Activated gamma-delta T cell (primary cell): ENCODE measurements around the gene ATP1A1.

Experiments
- DNase-seq: peaks from one replicate; lab custom pipeline; 2025; lab: John Stamatoyannopoulos, UW

Gene ATP1A1

DNA sequence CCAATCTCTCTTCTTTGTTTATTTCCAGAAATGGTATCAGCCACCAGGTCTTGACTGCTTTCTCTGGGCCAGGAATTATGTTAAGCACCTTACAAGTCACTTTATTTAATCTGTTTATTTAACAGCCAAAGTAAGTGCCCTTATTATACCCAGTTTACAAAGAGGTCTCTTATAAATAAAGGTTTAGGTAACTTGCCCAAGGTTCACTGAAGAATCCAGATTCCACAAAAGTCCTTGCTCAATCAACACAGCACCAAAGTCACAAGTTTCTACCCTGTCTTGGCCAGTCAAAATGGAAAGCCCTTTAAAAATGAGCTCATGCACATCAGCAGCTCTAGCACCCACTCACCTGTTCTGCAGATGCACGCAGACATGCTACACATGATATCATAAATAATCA is 28.0 kb upstream of the ATP1A1 start:
- no peak for DNase-seq

DNA sequence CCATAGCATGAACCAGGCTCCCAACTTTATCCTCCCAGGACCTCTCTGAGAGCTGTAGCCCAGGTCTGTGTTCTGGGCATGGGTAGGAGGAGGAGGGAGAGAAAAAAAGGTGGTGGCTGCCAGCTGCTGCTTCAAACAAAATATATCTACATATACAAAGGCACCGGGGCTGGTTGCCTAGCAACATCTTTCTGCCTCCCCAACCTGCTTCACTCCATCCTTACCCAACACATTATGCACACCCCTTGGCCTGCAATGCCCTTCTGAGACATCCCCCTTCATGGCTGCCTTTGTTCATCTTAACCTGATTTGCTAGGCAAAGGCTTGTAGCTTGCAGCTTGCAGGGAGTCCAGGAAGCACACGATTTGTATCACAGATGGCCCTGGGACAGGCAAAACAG is 27.2 kb upstream of the ATP1A1 start:
- DNase-seq: no peak

DNA sequence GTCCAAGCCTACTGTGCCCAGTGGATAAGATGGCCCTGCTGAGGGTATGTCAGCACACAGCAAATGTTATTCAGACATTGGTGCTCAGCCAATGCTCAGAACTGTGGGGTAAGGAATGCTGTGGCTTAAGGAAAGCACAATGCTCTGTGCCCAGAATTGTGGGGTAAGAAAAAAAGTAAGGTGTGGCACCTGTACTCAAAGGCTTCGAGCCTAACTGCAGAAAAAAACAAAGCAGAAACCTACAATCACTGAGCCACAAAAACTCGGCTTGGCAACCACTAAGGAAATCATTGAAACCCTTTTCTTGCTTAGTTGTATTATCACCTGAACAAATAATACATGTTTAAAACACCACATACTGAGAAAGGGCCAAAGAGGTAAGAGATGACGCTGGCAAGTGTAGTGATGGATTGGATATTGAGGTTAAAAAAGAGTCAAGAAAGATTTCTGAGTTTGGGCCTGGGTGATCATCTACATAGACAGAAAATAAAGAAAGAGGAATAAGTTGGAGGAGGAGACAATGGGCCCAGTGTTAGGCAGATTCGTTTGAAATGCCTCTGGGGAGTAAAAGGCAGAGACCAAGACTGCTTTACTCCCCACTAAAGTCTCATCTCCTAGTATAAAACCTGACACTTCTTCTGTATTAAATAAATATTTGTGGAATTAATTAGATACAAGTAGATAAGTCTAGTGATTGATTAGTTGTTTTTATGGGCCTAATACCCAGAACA is 25.9 kb upstream of the ATP1A1 start:
- no peak for DNase-seq

DNA sequence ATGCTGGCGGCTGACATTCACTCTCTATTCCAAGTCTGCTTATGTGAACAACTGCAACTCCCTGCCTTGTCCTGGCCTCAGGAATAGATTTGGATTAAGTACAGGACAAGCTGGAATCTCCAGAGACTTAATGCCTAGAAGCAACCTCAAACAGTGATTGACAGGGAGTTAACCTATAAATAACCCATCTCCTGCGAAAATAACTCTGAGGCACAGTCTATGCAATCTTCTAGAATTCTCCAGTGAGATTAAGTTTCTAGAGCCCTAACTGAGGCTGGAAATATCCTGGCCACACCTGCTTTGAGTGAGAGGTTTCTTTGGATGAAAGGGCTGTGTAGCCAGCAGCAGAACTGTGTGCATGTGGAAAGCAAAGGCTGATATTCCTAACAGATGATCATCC is 25.3 kb upstream of the ATP1A1 start:
- DNase-seq: no peak

DNA sequence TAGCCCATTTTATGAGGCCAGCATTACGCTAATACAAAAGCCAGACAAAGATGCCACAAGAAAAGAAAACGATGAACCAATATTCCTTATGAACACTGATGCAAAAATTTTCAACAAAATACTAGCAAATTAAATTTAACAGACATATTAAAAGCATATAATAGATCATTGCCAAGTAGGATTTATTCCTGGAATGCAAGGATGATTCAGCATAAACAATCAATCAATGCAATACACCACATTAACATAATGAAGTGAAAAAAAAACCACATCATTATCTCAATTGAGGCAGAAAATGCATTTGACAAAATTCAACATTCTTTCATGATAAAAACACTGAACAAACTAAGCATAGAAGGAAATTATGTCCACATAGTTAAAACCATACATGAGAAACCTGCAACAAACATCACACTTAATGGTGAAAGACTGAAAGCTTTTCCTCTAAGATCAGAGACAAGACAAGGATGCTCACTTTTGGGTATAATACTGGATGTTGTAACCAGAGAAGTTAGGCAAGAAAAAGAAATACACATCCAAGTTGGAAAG is 22.9 kb upstream of the ATP1A1 start:
- no peak for DNase-seq

DNA sequence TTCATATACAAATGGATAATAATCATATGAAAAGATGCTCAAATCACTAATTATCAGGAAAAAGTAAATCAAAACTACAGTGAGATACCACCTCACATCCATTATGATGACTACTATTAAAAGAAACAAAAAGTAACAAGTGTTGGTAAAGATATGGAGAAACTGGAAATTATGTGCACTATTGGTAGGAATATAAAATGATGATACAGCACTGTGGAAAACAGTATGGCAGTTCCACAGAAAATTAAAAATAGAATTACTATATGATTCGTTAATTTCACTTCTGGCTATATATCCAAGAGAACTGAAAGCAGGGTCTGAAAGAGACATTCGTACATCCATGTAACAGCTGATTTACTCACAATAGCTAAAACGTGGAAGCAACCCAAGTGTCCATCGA is 21.1 kb upstream of the ATP1A1 start:
- no peak for DNase-seq

DNA sequence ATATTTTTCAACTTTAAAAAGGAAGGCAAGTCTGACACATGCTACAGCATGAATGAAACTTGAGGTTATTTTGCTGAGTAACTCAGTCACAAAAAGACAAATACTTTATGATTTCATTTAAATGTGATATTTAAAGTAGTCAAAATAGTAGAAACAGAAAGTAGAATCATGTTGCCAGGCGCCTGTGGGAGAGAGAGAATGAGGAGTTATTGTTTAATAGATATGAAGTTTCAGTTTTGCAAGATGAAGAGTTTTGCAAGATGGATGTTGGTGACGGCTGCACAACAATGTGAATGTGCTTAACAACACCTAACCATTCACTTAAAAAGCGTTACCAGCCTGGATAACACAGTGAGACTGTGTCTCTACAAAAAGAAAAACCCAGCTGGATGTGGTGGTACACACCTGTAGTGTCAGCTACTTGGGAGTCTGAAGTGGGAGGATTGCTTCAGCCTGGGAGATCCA is 20.7 kb upstream of the ATP1A1 start:
- DNase-seq: no peak

DNA sequence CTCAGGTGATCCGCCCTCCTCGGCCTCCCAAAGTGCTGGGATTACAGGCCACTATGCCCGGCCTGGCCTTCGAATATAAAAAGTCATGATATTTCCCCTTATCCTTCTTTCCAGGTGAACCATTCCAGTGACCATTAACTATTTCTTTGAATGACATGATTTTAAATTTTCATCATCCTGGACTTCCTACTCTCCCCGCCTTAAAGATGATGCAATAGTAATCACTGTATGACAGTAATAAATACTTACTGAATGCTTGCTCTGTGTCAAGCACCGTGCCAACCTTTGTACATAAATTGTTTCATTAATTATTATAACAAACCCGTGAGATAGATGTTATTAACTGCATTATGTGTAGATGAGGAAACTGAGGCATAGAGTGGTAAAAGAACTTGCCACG is 19.9 kb upstream of the ATP1A1 start:
- DNase-seq: no peak

DNA sequence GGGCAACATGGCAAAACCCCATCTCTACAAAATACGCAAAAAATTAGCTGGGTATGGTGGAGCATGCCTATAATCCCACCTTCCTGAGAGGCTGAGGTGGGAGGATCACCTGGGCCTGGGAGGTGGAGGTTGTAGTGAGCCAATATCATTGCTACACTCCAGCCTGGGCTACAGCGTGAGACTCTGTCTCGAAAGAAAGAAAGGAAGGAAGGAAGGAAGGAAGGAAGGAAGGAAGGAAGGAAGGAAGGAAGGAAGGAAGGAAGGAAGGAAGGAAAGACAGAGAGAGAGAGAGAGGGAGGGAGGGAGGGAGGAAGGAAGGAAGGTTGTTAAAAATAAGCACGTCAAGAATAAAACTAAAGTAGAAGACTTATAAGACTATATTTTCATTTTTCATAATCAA is 17.0 kb upstream of the ATP1A1 start:
- DNase-seq: no peak

DNA sequence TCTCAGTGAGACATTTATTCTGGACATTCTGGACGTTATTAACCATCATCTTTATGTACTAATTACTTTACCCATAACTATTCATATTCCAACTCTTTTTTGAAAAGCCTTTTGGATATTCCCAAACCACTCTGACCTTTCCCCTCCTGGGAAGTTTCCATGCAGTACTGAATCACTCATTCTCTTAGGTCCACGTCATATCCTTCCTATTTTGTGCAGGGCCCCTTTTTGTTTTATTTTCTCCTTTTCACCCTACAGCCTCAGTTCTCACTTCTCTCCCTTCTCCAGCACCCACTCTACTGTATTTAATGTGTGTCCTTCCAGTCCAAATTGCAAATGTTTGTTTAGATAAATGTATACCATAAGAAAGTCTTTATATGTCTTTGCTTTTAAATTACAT is 16.4 kb upstream of the ATP1A1 start:
- DNase-seq: no peak

DNA sequence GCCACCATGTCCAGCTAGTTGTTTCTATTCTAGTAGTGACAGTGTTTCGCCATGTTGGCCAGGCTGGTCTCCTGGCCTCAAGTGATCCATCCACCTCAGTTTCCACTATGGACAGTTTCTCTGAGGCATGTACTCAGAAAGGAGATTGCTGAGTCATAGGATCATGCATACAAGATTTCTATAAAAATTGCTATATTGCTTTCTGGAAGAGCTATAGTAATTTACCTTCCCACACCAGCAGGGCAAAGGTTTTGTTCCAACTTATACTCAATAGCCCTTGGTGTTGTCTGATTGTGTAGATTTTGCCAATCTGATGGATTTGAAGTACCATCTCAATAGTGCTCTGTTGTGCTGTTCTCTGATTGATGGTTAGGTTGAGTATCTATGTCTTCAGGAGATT is 15.6 kb upstream of the ATP1A1 start:
- no peak for DNase-seq

DNA sequence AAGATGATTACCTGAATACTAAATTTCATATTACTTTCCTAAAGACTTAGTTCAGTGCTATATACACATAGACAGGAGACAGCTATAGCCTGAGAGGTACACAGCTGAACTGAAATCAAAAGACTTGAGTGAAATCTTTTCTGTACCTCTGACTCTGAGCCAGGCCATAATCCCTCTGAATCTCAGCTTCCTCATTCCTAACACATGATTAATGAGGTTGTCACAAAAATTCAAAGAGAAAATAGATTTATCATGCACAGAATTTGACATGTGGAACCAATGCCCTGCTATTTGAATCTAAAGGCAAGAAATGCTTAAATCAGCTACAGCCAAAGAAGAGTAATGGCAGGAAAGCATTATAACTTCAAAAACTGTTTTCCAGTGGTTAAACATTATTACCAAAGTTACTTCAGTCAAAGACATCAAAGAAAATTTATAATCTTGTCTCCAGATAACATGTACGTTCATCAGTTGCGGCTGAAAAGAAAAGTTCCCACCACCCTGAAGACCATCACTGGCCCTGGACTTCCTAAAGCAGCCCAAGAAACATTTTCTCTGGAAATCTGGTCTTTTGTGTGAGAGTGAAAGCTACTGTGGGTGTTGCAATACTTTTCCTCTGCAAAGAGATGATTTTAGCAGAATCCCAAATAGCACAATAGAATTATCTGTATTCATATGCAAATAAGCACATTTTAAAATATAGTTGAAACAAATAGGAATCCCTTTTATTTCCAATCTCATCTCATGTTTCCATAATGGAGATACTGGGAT is 13.8 kb upstream of the ATP1A1 start:
- DNase-seq: no peak

DNA sequence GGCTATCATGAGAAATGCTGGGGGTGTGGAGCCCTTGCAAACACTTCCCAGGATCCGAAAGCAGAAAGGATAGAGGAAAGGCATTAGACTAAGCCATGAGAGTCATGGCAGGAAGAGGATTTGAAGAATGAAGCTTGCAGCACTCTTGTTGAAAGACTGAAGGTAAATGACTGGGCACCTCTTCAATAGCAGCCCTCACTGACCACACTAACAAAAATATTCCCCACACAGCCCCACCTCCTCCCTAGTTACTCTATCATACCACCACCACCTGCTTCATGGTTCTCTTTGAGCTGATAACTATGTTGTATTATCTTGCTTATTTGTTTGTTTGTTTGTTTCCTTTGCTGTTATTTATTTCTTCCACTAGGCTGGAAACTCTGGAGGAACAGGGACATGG is 13.2 kb upstream of the ATP1A1 start:
- DNase-seq: no peak

DNA sequence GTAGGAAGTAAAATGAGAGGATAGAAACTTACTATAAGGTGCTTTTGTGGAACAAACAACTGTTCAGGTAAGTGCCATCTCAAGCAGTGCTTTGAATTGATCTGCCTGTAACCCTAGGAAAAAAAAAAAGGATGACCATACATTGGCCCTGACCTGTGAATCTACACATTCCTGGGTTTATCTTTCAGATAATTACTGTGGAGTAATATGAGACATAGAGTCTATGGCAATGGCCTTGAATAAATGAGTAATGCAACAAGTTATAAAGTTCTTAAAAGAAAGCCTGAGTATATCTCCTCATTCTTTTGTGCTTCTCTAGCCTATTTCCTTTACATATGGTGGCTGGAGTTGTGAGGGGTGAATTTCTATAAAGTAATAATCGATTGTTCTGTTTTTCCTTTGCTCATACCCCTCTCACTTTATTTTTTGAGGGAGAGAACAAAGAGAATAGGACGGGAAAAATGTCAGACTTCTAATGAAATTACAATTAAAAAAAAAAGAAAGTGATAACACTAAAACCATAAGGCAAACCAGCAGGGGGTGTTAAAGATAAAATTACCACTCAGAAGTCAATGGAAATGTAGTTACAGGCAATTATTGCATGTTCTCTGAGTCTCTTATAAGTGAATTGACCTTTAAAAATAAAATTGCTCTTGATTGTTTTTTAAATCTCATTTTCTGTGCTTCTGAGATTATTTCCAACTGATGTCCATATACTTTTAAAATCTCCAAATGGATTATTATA is 12.4 kb upstream of the ATP1A1 start:
- no peak for DNase-seq

DNA sequence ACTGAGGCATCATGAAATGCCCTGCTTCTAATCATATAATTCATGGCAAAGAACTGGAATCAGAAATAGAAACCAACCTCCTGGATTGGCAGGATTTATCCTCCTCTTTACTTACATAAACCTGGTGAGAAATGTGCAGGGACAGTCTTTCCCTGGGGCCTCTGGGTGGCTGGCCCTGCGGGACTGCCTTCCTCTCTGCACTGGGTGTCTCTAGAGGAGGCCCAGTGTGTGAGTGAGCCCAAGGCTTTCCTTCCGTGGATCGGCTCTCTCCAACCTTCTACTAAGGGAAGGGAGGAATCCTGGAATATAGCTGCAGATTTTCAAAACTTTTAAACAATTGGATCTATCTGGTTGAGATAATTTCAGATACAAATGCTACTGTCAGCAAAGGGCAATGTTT is 11.4 kb upstream of the ATP1A1 start:
- DNase-seq: no peak

DNA sequence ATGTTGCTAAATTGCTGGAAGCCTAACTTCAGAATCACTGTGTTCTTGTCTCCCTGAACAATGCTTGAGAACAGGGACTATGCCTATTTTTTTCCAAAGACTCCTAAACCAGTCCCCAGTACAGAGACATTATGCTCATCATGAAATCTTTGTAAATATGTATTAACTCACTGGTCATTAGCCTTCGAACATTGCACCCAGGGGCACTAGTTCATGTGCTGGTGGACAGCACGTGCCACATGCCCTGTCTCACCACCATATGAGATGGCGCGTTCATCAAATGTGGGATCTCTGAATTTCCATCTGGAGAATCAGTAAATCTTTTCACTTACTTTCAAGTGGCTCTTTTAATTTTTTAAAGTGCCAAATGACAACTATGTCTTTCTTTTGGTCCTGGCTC is 11.0 kb upstream of the ATP1A1 start:
- no peak for DNase-seq

DNA sequence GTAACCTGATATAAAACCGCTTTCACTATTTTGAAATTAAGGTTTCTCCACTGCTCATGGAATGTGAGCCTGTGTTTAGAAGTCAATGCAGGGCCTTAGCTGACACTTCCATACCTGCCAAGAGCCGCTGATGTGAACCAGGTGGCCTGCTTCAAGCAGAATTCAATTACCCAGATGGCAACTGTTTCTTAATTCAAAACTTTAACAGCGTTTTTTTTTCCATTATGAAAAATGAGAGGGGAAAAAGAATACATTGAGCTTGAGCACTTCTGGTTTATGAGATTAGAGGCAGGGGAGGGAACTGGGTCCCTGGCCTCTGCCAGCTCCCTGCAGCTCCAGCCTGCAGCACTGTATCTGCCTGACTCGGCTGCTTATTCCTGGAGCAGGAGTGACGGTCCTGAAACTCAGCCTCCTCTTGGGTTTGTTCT is 7.7 kb upstream of the ATP1A1 start:
- no peak for DNase-seq

DNA sequence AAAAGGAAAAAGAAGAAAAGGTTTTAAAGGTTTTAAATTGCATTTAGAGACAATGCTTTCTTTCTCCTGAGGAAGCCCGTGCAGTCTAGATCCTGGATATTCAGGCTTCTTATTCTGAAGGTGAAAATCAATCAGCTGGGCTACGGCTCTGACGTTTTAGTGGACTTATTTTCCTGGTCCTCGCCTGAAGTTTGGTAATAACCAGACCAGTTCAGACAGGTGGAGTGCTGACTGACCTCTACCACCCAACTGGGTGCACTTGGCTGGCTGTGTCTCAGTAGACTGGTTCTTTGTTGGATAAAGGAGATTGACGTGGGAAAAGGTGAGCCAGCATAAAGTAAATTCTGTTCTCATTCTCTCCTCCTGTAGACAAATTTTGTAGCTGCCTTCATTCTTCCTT is 7.2 kb upstream of the ATP1A1 start:
- DNase-seq: no peak

DNA sequence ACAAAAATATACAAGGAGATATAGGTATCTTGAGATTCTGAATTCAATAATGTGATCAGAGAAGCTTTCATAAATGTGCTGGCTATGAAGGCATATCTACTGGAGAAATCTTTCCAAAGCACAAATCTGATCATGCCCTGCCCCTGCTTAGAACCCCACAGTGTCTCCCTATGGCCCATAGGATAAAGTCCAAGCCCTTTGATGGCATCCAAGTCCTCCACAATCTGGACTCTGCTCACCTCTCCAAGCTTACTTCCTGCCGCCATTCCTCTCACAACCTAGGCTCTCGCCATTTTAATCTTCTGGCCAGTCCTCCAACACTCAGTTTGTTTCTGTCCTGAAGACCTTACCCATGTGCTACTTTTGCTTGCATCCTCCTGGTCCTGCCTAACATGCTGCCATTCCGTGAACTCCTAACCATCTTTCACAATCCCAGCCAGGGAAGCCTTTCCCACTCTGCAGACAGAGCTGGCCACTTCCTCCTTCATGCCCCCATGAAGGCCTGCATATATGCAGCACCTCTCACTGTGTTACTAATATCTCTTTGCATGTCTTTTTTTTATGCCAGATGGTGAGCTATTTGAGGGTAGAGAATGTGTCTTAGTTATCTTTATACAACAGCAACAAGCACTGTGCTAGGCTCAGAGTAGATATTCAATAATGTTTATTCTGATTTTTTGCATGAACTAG is 5.6 kb upstream of the ATP1A1 start:
- no peak for DNase-seq

DNA sequence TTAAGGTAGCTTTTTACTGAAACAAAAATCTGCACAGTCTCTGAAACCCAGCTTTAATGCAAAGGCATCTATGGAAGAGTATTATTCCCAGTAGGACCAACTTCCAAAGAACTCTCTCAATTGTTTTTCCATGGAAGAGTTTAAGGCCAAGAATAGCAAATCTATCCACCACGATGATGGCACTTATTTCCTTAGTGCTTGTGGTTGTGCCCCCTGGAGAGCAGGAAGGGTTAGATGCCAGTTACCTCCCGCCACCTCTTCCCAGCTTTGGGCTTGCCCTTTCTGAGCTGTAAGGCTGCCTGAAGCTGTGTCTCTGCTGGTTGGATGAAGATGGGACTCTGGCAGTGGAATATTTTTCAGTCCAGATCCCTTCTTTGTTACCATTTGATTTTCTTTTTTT is 4.8 kb upstream of the ATP1A1 start:
- no peak for DNase-seq

DNA sequence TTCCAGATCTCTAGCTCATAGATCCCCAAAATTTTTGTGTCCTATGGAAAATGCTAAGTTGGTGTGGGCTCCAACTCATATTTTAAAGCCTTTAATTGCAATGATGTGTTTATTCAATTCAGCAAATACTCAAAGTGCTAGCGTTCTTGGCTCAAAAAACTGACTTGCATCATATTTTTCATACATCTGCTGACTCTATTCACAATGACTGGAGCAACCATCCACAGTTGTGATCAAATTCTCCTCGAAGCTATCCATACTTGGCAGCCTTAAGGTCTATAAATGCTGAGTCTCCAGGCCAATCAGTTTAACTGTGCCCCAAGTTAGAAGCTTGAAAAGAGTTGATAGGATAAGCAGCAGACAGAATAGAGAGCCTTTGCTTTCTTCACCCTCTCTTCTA is 2.9 kb upstream of the ATP1A1 start:
- no peak for DNase-seq

DNA sequence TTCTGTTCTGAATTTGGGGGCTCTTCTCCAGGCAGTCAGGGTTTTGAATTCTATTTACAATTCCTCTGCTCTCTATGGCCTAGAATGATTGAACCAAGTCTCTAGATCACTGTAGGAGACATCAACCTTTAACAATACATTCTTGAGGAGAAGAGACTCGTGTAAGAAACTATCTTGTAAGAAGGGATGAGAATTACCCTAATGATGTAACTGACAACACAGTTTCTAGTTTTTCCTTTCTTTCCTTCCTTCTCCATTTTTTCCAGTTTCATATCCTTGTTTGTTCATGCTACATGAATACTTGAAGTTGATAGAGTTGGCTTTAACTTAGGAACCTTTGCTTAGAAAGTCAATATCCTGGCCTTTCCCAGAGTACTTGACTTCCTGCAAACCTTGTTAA is 1.3 kb upstream of the ATP1A1 start:
- no peak for DNase-seq
